ENCODE data around the gene MADCAM1.
A peak's percentile ranks its signal among the peaks of the same experiment; 100 is the strongest.

MADCAM1 gene

GRCh38 chr19:488505-489417 lies 7.5 kb upstream of the MADCAM1 start:
- peak; percentile 87 for DNase-seq (ENCODE audit: low spot score)

- DNase-seq (ENCODE audit: low spot score), result no peak
Measured at GRCh38 chr19:489418-490196, 6.7 kb upstream of the MADCAM1 start.

GRCh38 chr19:491146-491741 lies 5.0 kb upstream of the MADCAM1 start:
- DNase-seq (ENCODE audit: low spot score), result no peak

- DNase-seq (ENCODE audit: low spot score), result no peak
Measured at GRCh38 chr19:492091-492531, 4.2 kb upstream of the MADCAM1 start.

- DNase-seq (ENCODE audit: low spot score), result no peak
Measured at GRCh38 chr19:493391-494170, 2.7 kb upstream of the MADCAM1 start.

- no peak for DNase-seq (ENCODE audit: low spot score)
Measured at GRCh38 chr19:494171-495080, 1.9 kb upstream of the MADCAM1 start.

GRCh38 chr19:495081-495401 lies 1.2 kb upstream of the MADCAM1 start:
- no peak for DNase-seq (ENCODE audit: low spot score)

- peak; percentile 77 for DNase-seq (ENCODE audit: low spot score)
Measured at GRCh38 chr19:495402-496111, 729 bp upstream of the MADCAM1 start.

- DNase-seq (ENCODE audit: low spot score), result no peak
Measured at GRCh38 chr19:496986-497385, 700 bp downstream of the MADCAM1 start.

- no peak for DNase-seq (ENCODE audit: low spot score)
Measured at GRCh38 chr19:497491-497868, 1.2 kb downstream of the MADCAM1 start.

GRCh38 chr19:497869-498510 lies 1.7 kb downstream of the MADCAM1 start:
- no peak for DNase-seq (ENCODE audit: low spot score)

- DNase-seq (ENCODE audit: low spot score), result no peak
Measured at GRCh38 chr19:498511-498891, 2.2 kb downstream of the MADCAM1 start.

- DNase-seq (ENCODE audit: low spot score), result no peak
Measured at GRCh38 chr19:498977-499623, 2.8 kb downstream of the MADCAM1 start.

GRCh38 chr19:501646-502045 lies 5.4 kb downstream of the MADCAM1 start:
- no peak for DNase-seq (ENCODE audit: low spot score)

- no peak for DNase-seq (ENCODE audit: low spot score)
Measured at GRCh38 chr19:504616-505015, 8.3 kb downstream of the MADCAM1 start.

GRCh38 chr19:506404-507285 lies 10.4 kb downstream of the MADCAM1 start:
- DNase-seq (ENCODE audit: low spot score), result peak; percentile 100

- peak; percentile 80 for DNase-seq (ENCODE audit: low spot score)
Measured at GRCh38 chr19:507286-508203, 11.3 kb downstream of the MADCAM1 start, which contains the start of gene TPGS1. Gene TPGS1 (plus strand): TSS chr19:507497. CDS start chr19:507507, 10 bp downstream.

Measured in cerebellar cortex (tissue), 1 donor.